NCI-H1694 (cell line): ENCODE measurements around the gene HMGA1.
"Not testable (repeated sequence)": the region's sequence is repeated elsewhere in the genome, so short reads cannot be mapped to it uniquely, and the experiment has no call there.

Experiments
- DNase-seq: peaks from one replicate; lab custom pipeline; 2025; lab: John Stamatoyannopoulos, UW

Gene HMGA1

DNA sequence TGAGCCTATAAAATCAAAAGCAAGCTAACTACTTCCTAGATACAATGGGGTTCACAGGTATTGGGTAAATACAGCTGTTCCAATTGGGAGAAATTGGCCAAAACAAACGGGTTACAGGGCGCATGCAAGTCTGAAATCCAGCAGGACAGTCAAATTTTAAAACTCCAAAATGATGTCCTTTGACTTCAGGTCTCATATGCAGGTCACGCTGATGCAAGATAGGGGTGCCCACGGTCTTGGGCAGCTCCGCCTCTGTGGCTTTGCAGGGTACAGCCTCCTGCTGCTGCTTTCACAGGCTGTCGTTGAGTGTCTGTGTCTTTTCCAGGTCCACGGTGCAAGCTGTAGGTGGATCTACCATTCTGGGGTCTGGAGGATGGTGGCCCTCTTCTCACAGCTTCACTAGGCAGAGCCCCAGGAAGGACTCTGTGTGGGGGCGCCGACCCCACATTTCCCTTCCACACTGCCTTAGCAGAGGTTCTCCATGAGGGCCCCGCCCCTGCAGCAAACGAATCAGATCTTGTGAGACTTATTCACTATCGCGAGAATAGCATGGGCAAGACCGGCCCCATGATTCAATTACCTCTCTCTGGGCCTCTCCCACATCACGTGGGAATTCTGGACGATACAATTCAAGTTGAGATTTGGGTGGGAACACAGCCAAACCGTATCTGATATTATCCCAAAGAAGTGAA lies 24.0 kb downstream of the HMGA1 start:
- DNase-seq, result no peak

DNA sequence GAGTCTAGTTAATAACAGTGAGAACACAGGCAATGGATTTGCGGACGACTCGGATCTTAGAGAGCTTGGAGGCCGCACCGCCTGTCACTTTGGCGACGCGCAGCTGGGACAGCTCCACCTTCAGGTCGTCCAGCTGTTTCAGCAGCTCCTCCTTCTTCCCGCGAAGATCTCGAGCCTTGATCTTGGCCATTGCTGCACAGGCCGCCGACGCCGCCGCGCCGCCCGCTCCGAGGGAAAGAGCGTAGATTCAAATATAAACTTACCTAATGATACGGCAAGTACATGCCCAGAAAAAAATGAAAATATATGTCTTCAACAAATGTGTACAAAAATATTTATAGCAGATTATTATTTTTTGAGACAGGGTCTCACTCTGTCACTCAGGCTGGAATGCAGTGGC lies 26.8 kb downstream of the HMGA1 start:
- not testable (repeated sequence) for DNase-seq

DNA sequence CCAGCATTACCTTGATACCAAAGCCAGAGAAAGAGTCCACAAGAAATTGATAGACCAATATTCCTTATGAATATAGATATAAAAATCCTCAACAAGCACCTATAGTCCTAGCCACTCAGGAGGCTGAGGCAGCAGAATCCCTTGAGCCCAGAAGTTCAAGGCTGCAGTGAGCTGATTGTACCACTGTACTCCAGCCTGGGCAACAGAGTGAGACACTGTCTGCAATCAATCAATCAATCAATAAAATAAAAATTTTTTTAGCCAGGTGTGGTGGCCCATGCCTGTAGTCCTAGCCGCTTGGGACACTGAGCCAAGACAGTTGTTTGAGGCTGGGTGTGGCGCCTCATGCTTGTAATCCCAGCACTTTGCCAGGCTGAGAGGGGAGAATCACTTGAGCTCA lies 31.1 kb downstream of the HMGA1 start:
- no peak for DNase-seq

DNA sequence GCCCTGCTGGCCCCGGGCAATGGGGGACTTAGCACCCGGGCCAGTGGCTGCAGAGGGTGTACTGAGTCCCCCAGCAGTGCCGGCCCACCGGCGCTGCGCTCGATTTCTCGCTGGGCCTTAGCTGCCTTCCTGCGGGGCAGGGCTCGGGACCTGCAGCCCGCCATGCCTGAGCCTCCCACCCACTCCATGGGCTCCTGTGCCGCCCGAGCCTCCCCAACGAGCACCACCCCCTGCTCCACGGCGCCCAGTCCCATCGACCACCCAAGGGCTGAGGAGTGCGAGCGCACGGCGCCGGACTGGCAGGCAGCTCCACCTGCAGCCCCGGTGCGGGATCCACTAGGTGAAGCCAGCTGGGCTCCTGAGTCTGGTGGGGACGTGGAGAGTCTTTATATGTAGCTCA lies 32.5 kb downstream of the HMGA1 start:
- DNase-seq, result not testable (repeated sequence)

DNA sequence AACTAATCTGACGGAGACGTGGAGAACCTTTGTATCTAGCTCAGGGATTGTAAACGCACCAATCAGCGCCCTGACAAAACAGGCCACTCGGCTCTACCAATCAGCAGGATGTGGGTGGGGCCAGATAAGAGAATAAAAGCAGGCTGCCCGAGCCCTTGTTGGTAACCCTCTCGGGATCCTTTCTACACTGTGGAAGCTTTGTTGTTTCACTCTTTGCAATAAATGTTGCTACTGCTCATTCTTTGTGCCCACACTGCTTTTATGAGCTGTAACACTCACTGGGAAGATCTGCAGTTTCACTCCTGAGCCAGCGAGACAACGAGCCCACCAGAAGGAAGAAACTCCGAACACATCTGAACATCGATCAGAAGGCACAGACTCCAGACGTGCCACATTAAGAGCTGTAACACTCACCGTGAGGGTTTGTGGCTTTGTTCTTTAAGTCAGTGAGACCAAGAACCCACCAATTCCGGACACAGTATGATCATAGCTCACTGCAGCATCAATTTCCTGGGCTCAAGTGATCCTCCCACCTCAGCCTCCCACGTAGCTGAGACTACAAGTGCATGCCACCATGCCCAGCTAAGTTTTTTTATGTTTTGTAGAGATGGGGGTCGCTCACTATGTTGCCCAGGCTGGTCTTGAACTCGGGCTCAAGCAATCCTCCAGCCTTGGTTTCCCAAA lies 33.1 kb downstream of the HMGA1 start:
- not testable (repeated sequence) for DNase-seq

DNA sequence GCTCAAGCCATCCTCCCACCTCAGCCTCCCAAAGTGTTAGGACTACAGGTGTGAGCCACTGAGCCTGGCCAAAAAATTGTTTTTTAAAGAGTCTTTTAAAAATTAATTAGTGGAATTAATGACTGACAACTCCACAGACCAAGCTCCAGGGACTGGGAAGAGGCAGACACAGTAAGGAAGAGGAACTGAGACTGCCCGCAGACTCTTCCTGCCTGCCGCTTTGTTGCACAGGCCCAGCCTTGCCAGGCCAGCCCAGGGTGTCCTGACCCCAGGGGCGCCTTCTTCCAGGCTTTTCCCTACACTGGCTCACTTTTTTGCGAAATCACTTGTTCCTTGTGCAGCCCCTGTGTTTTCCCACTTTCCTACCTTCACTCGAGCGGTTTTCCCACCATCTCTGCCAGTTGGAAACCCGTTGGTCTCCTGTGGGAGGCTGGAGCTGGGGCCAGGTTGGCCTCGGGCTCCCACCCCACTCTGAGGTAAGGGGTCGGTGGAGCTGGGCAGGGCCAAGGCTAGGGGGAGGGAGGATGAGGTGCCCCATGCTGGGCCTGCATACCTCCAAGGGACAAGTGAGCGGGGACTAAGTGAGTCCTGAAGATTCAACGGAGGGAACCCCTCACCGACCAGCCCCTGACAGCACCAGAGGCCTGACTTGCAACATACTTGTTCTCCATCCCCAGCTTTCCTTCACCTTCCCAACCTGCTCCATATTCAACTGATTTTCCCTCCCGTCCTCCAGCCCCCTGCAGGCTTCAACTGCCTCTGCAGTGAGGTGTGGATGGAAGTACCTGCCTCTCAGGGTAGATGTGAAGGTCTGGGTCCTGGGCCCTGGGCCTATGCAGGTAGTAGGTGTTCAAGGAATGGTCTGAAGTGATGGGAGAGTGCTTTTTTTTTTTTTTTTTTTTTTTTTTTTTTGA lies 35.6 kb downstream of the HMGA1 start:
- DNase-seq, result no peak

DNA sequence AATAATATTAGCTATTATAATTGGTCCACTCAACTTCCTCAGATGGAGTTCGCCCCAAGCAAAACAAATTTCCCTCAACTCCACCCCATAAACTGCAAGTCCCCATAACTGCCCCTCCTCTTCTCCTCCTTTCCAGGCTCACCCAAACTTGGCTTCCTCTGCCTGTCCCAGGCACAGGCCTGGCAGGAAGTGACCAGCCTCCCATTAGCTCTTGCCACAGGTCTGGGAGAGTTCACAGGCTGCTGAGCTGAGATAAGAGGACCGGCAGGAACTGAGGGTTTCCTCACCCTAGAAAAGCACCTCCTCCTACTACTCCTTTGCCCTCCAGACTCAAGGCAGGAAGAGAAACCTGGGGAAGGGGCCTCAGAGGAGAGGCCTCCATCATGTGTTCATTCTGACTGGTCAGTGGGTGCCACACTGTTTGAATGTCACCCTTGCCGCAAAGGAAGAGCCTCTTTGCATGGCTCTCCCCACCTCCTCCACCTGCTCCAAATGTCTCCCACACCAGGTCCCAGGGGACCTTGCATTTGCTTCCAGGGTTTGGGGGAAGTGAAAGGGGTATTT lies 36.7 kb downstream of the HMGA1 start:
- DNase-seq, result no peak

DNA sequence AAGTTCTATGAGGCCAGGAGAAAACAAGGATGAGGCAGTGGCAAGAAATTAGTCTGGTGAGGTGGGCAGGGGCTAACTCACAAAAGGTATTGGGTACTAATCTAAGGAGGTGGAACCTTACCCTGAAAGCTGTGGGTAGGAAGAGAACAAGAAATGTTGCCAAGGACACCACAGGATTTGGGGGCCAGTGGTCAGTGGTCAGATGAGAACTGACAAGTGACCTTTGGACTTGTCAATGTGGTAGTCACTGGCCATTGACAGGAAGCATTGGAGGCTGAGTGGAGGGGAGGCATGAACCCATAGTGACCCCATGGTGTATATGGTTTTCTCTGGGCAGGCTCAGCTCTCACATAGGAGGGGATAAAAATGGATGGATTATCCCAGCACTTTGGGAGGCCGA lies 37.5 kb downstream of the HMGA1 start:
- DNase-seq, result no peak

DNA sequence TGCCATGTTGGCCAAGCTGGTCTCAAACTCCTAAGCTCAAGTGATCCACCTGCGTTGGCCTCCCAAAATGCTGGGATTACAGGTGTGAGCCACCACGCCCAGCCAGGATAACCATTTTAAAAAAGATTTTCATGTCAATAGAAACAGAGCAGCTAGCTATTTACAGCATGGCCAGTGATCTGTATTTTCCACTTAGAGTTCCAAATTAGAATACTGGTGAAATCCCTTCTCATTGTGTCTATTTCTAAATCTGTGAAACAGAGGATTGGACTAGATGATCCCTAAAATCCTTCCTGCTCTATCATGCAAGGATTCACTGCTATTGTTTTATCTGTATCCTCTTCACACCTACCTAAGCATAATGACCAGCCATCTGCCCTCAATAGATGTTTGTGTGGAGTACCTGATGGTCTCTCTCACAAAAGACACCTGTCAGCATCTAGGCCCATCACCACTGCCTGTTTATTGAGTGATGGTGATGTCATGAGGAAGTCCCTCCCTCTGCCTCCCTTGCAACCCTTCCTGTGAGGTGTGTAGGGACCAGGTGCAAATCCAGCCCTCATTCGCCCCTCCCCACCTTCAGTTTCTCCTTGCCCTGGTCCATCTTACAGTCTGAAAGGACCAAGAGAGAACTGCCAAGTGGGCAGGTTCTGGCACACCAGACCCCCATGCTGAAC lies 38.6 kb downstream of the HMGA1 start:
- no peak for DNase-seq

DNA sequence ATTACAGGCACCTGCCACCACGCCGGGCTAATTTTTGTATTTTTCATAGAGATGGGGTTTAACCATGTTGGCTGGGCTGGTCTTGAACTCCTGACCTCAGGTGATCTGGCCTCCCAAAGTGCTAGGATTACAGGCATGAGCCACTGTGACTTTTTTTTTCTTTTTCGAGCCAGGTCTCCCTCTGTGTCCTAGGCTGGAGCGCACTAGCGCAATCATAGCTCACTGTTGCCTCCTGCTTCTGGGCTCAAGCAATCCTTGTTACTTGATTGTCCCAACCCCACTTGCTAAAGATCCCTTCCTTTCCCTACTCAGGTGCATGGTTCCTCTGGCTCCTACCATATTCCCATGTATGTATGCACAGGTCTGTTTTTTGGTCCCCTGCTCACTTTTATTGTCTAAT lies 39.5 kb downstream of the HMGA1 start:
- no peak for DNase-seq

DNA sequence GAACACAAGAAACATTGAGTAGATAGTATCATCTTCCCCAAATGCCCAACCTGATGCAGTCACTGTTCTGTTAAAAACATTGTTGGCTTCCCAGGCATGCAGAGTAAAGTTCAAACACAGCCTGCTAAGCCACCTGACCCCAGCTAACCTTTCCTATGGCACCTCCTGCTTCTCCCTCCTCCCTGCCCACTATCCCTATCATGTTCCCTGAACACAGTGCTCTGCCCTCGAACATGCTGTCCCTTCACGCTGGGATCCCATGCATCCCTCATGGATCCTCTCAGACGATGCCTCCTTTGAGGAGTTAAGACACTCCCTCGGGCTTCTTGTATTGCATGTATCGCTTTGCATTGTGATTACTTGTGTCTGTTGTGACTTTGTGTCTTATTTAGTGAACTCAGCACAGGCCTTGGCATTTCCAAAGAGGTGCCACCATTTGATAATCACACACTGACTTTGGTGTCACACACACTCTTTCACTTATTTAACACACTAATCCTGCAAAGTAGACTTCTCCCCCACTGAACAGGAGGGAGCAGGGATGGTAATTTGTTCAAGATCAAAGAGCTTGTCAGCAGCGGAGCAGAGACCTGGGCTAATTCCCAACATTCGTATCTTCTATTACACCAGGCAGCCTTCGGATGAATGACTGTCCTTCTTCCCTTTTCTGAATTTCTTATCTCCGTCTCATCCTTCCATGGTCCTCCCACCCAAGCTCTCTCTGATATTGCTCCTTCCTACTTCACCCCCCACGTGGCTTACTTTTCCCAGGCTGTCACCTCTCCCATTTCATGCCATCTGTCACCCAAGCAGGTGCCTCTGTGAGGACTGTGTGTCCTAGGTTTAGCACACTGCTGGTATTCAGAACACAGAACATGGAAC lies 40.4 kb downstream of the HMGA1 start:
- DNase-seq, result no peak

DNA sequence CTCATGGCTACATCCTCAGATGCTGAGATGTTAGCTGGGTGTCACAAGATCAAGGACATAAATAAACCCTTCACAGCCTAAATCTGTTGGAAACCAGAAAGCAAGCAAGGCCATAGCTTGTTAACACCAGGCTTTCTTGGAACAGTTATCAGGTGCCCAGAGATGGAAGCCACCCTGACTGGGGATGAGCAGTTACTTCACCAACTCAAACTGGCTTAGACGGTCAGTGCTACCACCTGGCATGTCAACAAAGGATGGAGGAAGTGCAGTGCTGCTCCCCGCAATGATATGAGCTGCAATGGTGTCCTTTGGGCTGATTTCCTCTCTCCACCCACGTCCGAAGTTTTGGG lies 41.1 kb downstream of the HMGA1 start:
- no peak for DNase-seq

DNA sequence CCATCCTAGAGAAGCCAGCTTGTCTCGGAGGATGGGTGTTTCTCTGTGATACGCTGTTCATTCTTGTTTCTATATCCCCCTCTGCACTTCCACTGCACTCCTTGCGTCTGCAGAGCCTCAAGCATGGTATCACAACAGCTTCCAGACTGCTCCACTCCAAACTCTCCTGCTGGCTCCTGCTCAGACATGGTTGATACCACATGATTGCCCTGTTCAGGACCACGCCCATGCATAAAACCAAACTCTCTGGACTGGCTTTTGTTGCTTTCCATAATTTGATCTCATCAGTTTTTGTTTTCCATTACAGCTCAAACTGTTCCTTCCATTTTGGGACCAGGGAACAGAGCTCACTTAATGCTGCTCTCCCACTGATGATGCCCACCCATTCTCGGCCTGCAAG lies 42.2 kb downstream of the HMGA1 start:
- no peak for DNase-seq

DNA sequence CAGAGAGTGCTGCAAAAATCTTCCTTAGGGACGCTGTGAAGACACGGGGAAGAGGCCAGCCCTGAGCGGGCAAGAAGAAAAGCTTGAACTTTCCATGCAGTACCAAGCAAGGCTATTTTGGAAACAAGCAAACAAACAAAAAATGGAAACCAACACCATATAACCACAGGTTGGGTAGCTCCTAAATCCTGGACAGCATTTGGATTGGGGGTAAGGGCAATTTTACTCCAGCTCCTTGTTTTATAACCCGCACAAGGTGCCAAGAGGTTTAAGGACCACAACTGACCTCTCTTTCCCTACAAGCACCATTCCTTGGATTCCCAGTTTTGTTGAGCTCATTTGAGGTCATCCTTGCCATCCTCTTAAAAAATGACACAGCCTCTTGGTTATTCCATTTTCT lies 43.5 kb downstream of the HMGA1 start:
- DNase-seq, result no peak

DNA sequence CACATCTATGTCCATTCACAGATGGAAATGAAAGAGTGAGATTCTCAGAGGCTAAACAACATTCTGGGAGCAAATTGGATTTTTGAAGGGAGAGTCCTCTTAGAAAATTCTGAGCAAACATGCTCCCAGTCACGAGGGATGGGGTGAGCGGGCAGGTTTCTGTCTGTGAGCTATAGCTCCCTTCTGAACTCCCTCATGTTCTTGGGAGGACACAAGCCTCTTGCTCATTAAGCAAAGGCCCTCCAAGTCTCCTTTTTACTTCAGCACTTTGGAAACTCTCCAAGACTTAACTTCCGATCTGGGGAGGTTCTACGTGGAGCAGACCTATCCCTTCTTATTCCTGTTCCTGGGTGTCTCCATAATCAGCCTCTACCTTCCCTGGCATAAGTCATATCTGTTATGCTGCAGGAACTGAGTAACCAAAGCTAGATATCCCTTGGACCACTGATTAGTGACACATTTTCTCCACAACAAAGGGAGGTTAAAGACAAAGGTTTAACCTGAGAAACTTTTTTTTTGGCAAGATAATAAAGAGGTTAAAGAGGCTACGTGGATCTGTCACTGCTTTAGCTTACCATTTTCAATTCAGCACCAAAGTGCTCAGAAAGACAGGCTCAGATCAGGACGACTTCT lies 45.1 kb downstream of the HMGA1 start:
- no peak for DNase-seq

DNA sequence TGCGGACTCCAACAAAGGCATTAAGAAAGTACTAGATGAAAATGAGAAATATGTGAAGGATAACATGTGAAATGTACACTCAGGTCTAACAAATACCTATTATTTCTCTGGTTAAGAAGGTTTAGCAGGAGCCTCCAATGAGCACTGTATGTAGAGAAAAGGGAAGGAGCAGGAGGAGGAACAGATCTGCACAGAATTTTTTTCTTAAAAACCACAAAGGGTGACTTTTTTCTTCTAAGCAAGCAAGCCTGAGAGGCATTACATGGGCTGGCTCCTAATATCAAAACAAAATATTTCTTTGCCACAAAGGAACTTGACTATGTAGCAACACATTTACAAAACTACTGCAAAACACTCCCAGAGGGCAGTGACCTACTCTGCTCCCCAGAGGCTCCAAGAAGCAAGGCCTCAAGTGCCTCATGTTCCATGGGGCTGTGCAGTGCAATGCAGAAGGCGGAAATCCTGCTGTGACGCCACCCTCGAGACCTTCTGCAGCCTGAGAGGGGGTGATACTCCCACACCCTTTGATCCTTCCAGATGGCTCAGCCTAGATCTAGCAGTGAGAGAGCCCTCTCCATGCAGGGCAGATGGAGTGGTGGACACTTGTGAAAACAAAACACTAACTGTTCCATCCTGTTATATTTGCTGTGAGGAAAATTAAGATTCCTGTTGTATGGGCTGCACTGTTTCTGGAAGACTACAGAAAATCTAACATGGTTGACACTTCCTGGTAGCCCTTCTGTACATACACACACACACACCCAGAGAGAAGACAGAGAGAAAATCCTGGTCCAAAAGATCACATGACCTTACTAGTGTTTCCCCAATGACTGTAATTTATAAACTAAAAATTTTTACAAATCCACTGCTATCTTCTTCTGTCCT lies 48.1 kb downstream of the HMGA1 start:
- DNase-seq, result no peak

DNA sequence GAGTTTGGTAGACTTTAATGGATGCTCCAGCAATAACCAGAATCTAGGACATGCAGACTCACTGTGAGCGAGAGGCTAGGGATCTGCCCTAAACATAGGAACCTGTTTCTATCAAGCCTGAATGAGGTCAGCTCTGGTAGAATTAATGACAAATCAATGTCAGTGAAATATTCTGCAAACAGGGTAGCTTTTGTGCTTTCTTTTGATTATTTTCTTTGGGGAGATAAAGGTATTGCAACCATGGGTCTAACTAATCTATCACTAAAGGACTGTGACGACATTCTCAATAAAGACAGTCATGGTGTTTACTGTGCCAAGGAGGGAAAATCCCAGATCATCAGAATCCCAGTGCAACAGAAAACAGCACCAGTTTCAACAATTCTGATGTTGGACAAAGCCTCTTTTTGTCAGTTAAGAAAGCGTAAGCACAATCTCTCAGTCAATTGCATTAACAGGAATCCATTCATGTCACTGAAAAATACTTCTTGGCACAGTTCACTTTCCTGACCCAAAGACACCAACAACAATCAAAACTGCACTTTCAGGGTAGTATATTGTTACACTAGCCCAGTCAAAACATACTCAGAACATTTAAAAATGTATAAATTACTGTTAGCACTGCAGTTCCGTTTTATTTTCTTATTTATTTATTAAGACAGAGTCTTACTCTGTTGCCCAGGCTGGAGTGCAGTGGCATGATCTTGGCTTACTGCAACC lies 48.9 kb downstream of the HMGA1 start:
- DNase-seq, result no peak

DNA sequence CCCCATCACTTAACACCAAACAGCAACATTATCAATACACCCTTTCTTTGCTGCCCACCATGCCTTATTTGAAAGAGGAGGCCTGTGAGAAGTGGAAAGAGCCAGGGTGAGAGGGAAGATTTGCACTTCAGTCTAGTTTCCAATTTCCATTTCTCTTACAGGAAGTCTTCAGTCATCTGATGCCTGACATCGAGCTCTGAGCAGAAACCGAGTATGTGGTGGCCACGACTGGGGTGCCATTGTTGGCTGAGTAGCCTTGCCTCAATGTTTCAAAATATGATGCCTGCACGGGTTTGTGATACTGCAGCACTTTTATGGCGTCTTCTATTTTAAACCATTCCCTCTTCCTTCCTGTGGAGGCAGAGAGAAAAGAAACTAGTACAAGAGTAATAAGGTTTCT lies 51.9 kb downstream of the HMGA1 start:
- no peak for DNase-seq

DNA sequence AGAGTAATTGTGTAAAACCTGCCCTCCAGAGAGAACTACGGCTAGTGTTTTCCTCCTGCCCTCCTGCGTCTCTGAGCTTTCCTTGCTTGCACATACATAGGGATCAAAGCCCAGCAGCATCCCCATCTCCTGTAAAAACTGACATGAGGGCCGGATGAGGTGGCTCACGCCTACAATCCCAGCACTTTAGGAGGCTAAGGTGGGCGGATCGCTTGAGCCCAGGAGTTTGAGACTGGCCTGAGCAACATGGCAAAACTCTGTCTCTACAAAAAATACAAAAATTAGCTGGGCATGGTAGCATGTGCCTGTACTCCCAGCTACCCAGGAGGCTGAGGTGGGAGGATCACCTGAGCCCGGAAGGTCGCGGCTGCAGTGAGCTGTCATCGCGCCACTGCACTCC lies 52.5 kb downstream of the HMGA1 start:
- no peak for DNase-seq
